Transverse colon (tissue), 4 donors: ENCODE results near the gene FNDC3B. TPM values are rescaled to one million over a fixed set of nuclear protein-coding genes. Genes with fewer than 3 reads are reported as not detected.

Experiments used
- DNase-seq: peaks from one replicate; pipeline ENCODE4 v3.0.0-alpha.2; 2019
- H3K27ac ChIP-seq, 4 donors: fragments of 200-600 bp; sonication (generic); 2 replicates each; pipeline ENCODE4 v1.5.1; 2016 to 2018; ENCODE audit warnings: inconsistent platforms in 4 of 4
- H3K27me3 ChIP-seq: fragments of 200-600 bp; sonication (generic); 2 replicates; pipeline ENCODE4 v1.5.1; 2017; ENCODE audit warnings: inconsistent platforms
- H3K36me3 ChIP-seq, 4 donors: fragments of 200-600 bp; sonication (generic); 2 replicates each; pipeline ENCODE4 v1.5.1; 2017 to 2019; ENCODE audit warnings: inconsistent platforms in 4 of 4
- H3K4me1 ChIP-seq, 4 donors: fragments of 200-600 bp; sonication (generic); 2 replicates each; pipeline ENCODE4 v1.5.1; 2017 to 2020; ENCODE audit warnings: inconsistent platforms in 4 of 4
- H3K4me3 ChIP-seq, 4 donors: fragments of 200-600 bp; sonication (generic); 1 replicate in 1 of 4; 2 replicates in 3 of 4; pipeline versions ENCODE4 v1.5.1 to v1.6.1; 2017 to 2019; ENCODE audit warnings: inconsistent platforms in 4 of 4
- H3K9me3 ChIP-seq, 2 donors: fragments of 200-600 bp; sonication (generic); 2 replicates each; pipeline ENCODE4 v1.5.1; 2017 to 2019; ENCODE audit warnings: inconsistent platforms in 2 of 2
- CTCF ChIP-seq, 5 experiments: fragments of 200-600 bp in 3 of 5; fragments of 450-650 bp in 2 of 5; sonication (generic) in 3 of 5; IDR thresholded peaks; 1 replicate in 2 of 5; 2 replicates in 3 of 5; pipeline ENCODE4 v1.5.1; 2016 to 2017; ENCODE audit warnings: antibody characterized with exemption in 5 of 5, inconsistent platforms in 3 of 5, mild to moderate bottlenecking in 2 of 5, moderate library complexity in 1 of 5
- EP300 ChIP-seq: sonication (generic); formaldehyde crosslinking; IDR thresholded peaks from one replicate; pipeline ENCODE4 v1.6.1; 2017; ENCODE audit warnings: antibody characterized with exemption, low read depth
- POLR2A ChIP-seq: fragments of 450-650 bp; IDR thresholded peaks from one replicate; pipeline ENCODE4 v1.6.1; 2016; ENCODE audit warnings: antibody characterized with exemption, mild to moderate bottlenecking, moderate library complexity
- POLR2AphosphoS5 ChIP-seq, 3 donors: sonication (generic); formaldehyde crosslinking; IDR thresholded peaks; one replicate each; pipeline ENCODE4 v1.6.1; 2016; ENCODE audit warnings: antibody characterized with exemption in 3 of 3
- WGBS, 2 donors: methylation state at CpG; one replicate each; pipeline ENCODE4 v1.1.5; 2018; ENCODE audit warnings: low coverage in 1 of 2; 5-methylcytosine and 5-hydroxymethylcytosine counted together
- in situ Hi-C, 4 donors: fragments of 200-750 bp; cut with MboI; loops; one replicate each; pipeline versions ENCODE4 v1.15.0 to v1.15.1; 2017; ENCODE audit warnings: low sequenced_read_pairs in 3 of 4, low pct_ligation_motif_present in 1 of 4, low pct_unique_long_range_greater_than_20kb in 1 of 4
- intact Hi-C: fragments of 100-400 bp; cut with DNase I; formaldehyde crosslinking; loops from one replicate; pipeline ENCODE4 v1.15.1; 2023; ENCODE audit warnings: low total_unique reads
- total RNA-seq, 4 donors: library from RNA; depleted of rRNA; stranded (reverse); fragments of >200 nt; gene quantifications; one replicate each; pipeline ENCODE4 v1.1.0, GENCODE V29; 2016

The FNDC3B gene
- total RNA-seq, 4 donors from 2014 or later: 28.5 to 85.7 (median 44.5) TPM

GRCh38 chr3:172129498-172129849 is 90.1 kb downstream of the FNDC3B start:
- Histone ChIP-seq H3K4me3 (no peak overlapping the region), H3K27ac (peak overlapping the region; percentile 60 to 81 (median 77)), H3K9me3 (no peaks in the 10 kb centered on the region), H3K4me1 (peaks cover 43 to 74% (median 47%) of the 10 kb centered on the region in 4 donors), H3K27me3 (no peaks in the 10 kb centered on the region), H3K36me3 (no peaks in the 10 kb centered on the region)
- 62 to 69% methylated on average over 1 of the region's 1 CpG for WGBS, 2 donors
- in situ Hi-C loops: no loop called here
- TF ChIP-seq CTCF (IDR thresholded peaks at IDR 0.05): no peak
- intact Hi-C loops: no loop called here
- DNase-seq: no peak

- Histone ChIP-seq H3K27me3 (no peaks in the 10 kb centered on the region), H3K4me1 (peaks cover 42 to 74% (median 49%) of the 10 kb centered on the region in 4 donors), H3K27ac (peak overlapping the region; percentile 60 to 81 (median 77)), H3K36me3 (no peaks in the 10 kb centered on the region), H3K4me3 (no peak overlapping the region), H3K9me3 (no peaks in the 10 kb centered on the region)
- in situ Hi-C loops (no loop called here), intact Hi-C loops (no loop called here)
- WGBS, 2 donors: 58 to 65% methylated on average over 13 to 16 of the region's 16 CpGs
- peak; percentile 83 for DNase-seq
- TF ChIP-seq POLR2AphosphoS5 (IDR thresholded peaks at IDR 0.05) (peak; percentile 62 to 87 (median 84)), CTCF (IDR thresholded peaks at IDR 0.05) (no peak), EP300 (peak; percentile 76)
Observed at GRCh38 chr3:172129850-172130716, 90.7 kb downstream of the FNDC3B start.

- in situ Hi-C loops (no loop called here), intact Hi-C loops (no loop called here)
- no peaks in the 10 kb centered on the region for H3K9me3 ChIP-seq
- WGBS, 2 donors: 80 to 90% methylated on average over 2 of the region's 2 CpGs
- TF ChIP-seq POLR2AphosphoS5 (IDR thresholded peaks at IDR 0.05) (no peak), CTCF (IDR thresholded peaks at IDR 0.05) (no peak), POLR2A (no peak), EP300 (no peak)
- H3K36me3 ChIP-seq: no peaks in the 10 kb centered on the region
- H3K27ac ChIP-seq: peak overlapping the region; percentile 60 to 79 (median 76)
- peaks cover 42 to 74% (median 49%) of the 10 kb centered on the region in 4 donors for H3K4me1 ChIP-seq
- no peak overlapping the region for H3K4me3 ChIP-seq
- H3K27me3 ChIP-seq: no peaks in the 10 kb centered on the region
- no peak for DNase-seq
Observed at GRCh38 chr3:172130717-172131050, 91.3 kb downstream of the FNDC3B start.

- Histone ChIP-seq H3K4me1 (peaks cover 38 to 69% (median 47%) of the 10 kb centered on the region in 4 donors), H3K27me3 (no peaks in the 10 kb centered on the region), H3K36me3 (no peaks in the 10 kb centered on the region), H3K9me3 (no peaks in the 10 kb centered on the region), H3K27ac (no peak overlapping the region), H3K4me3 (no peak overlapping the region)
- no peak for DNase-seq
- intact Hi-C loops (no loop called here), in situ Hi-C loops (no loop called here)
- TF ChIP-seq POLR2AphosphoS5 (IDR thresholded peaks at IDR 0.05): no peak
- no peak for TF ChIP-seq CTCF (IDR thresholded peaks at IDR 0.05)
- no peak for TF ChIP-seq EP300
- TF ChIP-seq POLR2A: no peak
- WGBS, 2 donors: 76 to 100% methylated on average over 1 of the region's 1 CpG
Observed at GRCh38 chr3:172131746-172132145, 92.4 kb downstream of the FNDC3B start.
